Chondrocyte (in vitro differentiated cells): ENCODE measurements around the gene LPGAT1. TPM values are rescaled to one million over a fixed set of nuclear protein-coding genes. Genes with fewer than 3 reads are reported as not detected.
"Not testable (repeated sequence)": the region's sequence is repeated elsewhere in the genome, so short reads cannot be mapped to it uniquely, and the experiment has no call there.

ENCODE experiments used
- DNase-seq: peaks from one replicate; pipeline ENCODE4 v3.0.0; 2021; ENCODE audit warnings: mixed read lengths, low spot score
- H3K27ac Mint-ChIP-seq: one replicate; pipeline ENCODE4 v1.8.0; 2021; ENCODE audit warnings: mild to moderate bottlenecking, moderate library complexity, mixed read lengths; ENCODE audit not compliant: unreplicated experiment
- H3K27me3 Mint-ChIP-seq: 2 replicates; pipeline ENCODE4 v1.8.0; 2021; ENCODE audit warnings: low read depth, mixed read lengths
- H3K36me3 Mint-ChIP-seq: 2 replicates; pipeline ENCODE4 v1.8.0; 2021; ENCODE audit warnings: low read depth, mixed read lengths
- H3K4me1 Mint-ChIP-seq: 2 replicates; pipeline ENCODE4 v1.8.0; 2021; ENCODE audit warnings: low read depth, mild to moderate bottlenecking, mixed read lengths
- H3K4me3 Mint-ChIP-seq: one replicate; pipeline ENCODE4 v1.8.0; 2021; ENCODE audit warnings: mild to moderate bottlenecking, moderate library complexity, mixed read lengths; ENCODE audit not compliant: unreplicated experiment
- H3K9me3 Mint-ChIP-seq: 2 replicates; pipeline ENCODE4 v1.8.0; 2021; ENCODE audit warnings: low read depth, mixed read lengths
- CTCF ChIP-seq: fragments of 200-600 bp; sonication (generic); IDR thresholded peaks from 2 replicates; pipeline ENCODE4 v1.5.0; 2021; ENCODE audit warnings: antibody characterized with exemption, mild to moderate bottlenecking, moderate library complexity
- total RNA-seq: library from RNA; stranded (reverse); gene quantifications from 3 replicates; pipeline ENCODE4 v1.2.1, GENCODE V29; 2021

LPGAT1 gene
- total RNA-seq, 1 donor from 2014 or later: 60.1 TPM

GRCh38 chr1:211698161-211699026, 132.2 kb downstream of the LPGAT1 start:
- H3K9me3 Mint-ChIP-seq: no peaks in the 10 kb centered on the region
- peak overlapping the region; percentile 54 for H3K4me3 Mint-ChIP-seq
- H3K27me3 Mint-ChIP-seq: peaks cover 5% of the 10 kb centered on the region
- DNase-seq: no peak
- peak; percentile 98 for TF ChIP-seq CTCF
- peaks cover 1% of the 10 kb centered on the region for H3K36me3 Mint-ChIP-seq
- H3K4me1 Mint-ChIP-seq: peaks cover 5% of the 10 kb centered on the region
- no peak overlapping the region for H3K27ac Mint-ChIP-seq

- Mint-ChIP-seq H3K36me3 (peaks cover 1% of the 10 kb centered on the region), H3K4me3 (no peak overlapping the region), H3K27ac (no peak overlapping the region), H3K27me3 (peaks cover 5% of the 10 kb centered on the region), H3K9me3 (no peaks in the 10 kb centered on the region), H3K4me1 (peaks cover 5% of the 10 kb centered on the region)
- TF ChIP-seq CTCF: no peak
- DNase-seq: no peak
Measured at GRCh38 chr1:211697356-211697755, 133.2 kb downstream of the LPGAT1 start.

GRCh38 chr1:211695135-211695816, 135.3 kb downstream of the LPGAT1 start:
- Mint-ChIP-seq H3K36me3 (no peaks in the 10 kb centered on the region), H3K4me3 (no peak overlapping the region), H3K27ac (no peak overlapping the region), H3K27me3 (no peaks in the 10 kb centered on the region), H3K9me3 (no peaks in the 10 kb centered on the region), H3K4me1 (peaks cover 5% of the 10 kb centered on the region)
- TF ChIP-seq CTCF: no peak
- DNase-seq: no peak

DNA sequence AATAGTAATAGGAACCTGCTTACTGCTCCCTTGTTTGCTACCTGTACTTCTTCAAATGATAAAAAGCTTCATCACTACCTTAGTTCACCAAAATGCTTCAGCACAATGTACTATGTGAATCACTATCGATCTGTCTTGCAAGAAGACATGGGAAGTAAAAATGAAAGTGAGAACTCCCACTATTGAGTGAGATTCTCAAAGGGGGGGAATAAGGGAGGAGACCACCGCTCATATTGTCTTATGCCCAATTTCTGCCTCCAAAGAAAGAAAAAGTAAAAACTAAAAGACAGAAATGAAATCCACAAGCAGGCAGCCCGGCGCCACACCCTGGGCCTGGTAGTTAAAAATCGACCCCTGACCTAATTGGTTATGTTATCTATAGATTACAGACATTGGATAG, 136.7 kb downstream of the LPGAT1 start:
- not testable (repeated sequence) for DNase-seq, H3K27me3 Mint-ChIP-seq, H3K4me1 Mint-ChIP-seq, H3K4me3 Mint-ChIP-seq, H3K9me3 Mint-ChIP-seq, H3K36me3 Mint-ChIP-seq, H3K27ac Mint-ChIP-seq

Other genes with a start within 250 kb of the LPGAT1 start
- 2.3 to 4.1 TPM (median 3.2 TPM) in 3 replicates for gene NEK2, start 155.1 kb downstream of the LPGAT1 start, total RNA-seq
- gene INTS7, start 204.8 kb upstream of the LPGAT1 start, total RNA-seq: 14.5 to 18.6 TPM (median 17.8 TPM) in 3 replicates
- gene DTL, start 205.0 kb upstream of the LPGAT1 start, total RNA-seq: 3.6 to 24.2 TPM (median 3.8 TPM) in 3 replicates